HepG2 (cell line): Measurements from ENCODE around the gene RGMA. TPM values are rescaled to one million over a fixed set of nuclear protein-coding genes. Genes with fewer than 3 reads are reported as not detected.

Experiments
- ATAC-seq: fragments of 200-7000 bp; cut with Tn5 transposase; 3 replicates; pipeline ENCODE4 v1.9.1; 2020; ENCODE audit warnings: mild to moderate bottlenecking, moderate library complexity
- BruUV-seq: library from RNA; stranded (reverse); fragments of 400-500 nt; replicated peaks from 2 replicates; lab custom pipeline; 2021; lab: Mats Ljungman, UMichigan
- CTCF ChIA-PET: fragments of 300-600 bp; formaldehyde crosslinking; extraction: SDS; loops from one replicate; lab custom pipeline; 2021; ENCODE audit warnings: low total read pairs, inconsistent platforms, low intra/inter-chr PET ratio; lab: Yijun Ruan, JAX
- POLR2A ChIA-PET: fragments of 350-600 bp; sonication (Branson Sonifier 250); formaldehyde crosslinking; loops from one replicate; lab custom pipeline; 2020; ENCODE audit warnings: antibody characterized with exemption, inconsistent platforms; lab: Yijun Ruan, JAX
- DNase-seq: peaks from one replicate; pipeline ENCODE4 v3.0.0-alpha.2; 2015; ENCODE audit warnings: low spot score
- FAIRE-seq: peaks from 3 replicates; lab custom pipeline; 2011; peaks lifted over from hg19 to GRCh38; lab: Jason Lieb, UNC
- H2AFZ ChIP-seq: one replicate; pipeline ENCODE4 v1.6.1; 2011; ENCODE audit warnings: low read length, inconsistent platforms
- H3K27ac ChIP-seq: fragments of 300-600 bp; 3 replicates; pipeline ENCODE4 v1.8.0; 2011; ENCODE audit warnings: mixed run types, mild to moderate bottlenecking, mixed read lengths, low read length, inconsistent platforms; ENCODE audit not compliant: insufficient read depth; ENCODE audit errors: extremely low read length
- H3K27me3 ChIP-seq, 2 experiments: fragments of 200-600 bp in 1 of 2; 2 replicates in 1 of 2; 3 replicates in 1 of 2; pipeline versions ENCODE4 v1.6.0 to v1.8.0; 2011; ENCODE audit warnings: low read length in 2 of 2, mild to moderate bottlenecking in 2 of 2, moderate library complexity in 2 of 2, inconsistent platforms in 1 of 2; ENCODE audit not compliant: insufficient read depth in 2 of 2, control insufficient read depth in 1 of 2
- H3K36me3 ChIP-seq, 2 experiments: fragments of 200-600 bp in 1 of 2; replicated peaks in 1 of 2; 2 replicates in 1 of 2; 3 replicates in 1 of 2; pipeline versions ENCODE4 v1.5.1 to v1.8.0; 2011; ENCODE audit warnings: low read length in 2 of 2, inconsistent platforms in 1 of 2; ENCODE audit not compliant: insufficient read depth in 2 of 2, control insufficient read depth in 1 of 2
- H3K4me1 ChIP-seq: 2 replicates; pipeline ENCODE4 v1.5.1; 2012; ENCODE audit warnings: low read length, inconsistent platforms; ENCODE audit not compliant: insufficient read depth
- H3K4me2 ChIP-seq: 2 replicates; pipeline ENCODE4 v1.6.0; 2011; ENCODE audit warnings: low read depth, low read length, inconsistent platforms
- H3K4me3 ChIP-seq, 3 experiments: fragments of 200-600 bp in 1 of 3; sonication (generic), shearing (Covaris generic) in 1 of 3; replicated peaks in 1 of 3; 2 replicates each; pipeline ENCODE4 v1.5.1; 2011 to 2016; ENCODE audit warnings: low read length in 3 of 3, inconsistent platforms in 2 of 3, low read depth in 2 of 3, mild to moderate bottlenecking in 2 of 3, control low read depth in 1 of 3, mixed read lengths in 1 of 3; ENCODE audit not compliant: insufficient read depth in 1 of 3
- H3K79me2 ChIP-seq: one replicate; pipeline ENCODE4 v1.6.1; 2011; ENCODE audit warnings: low read length, inconsistent platforms; ENCODE audit not compliant: insufficient read depth
- H3K9ac ChIP-seq: 2 replicates; pipeline ENCODE4 v1.6.0; 2011; ENCODE audit warnings: mild to moderate bottlenecking, low read depth, low read length, inconsistent platforms; ENCODE audit not compliant: insufficient read depth
- H3K9me3 ChIP-seq: 2 replicates; pipeline ENCODE4 v1.5.1; 2012; ENCODE audit warnings: mild to moderate bottlenecking, low read length
- H4K20me1 ChIP-seq: 2 replicates; pipeline ENCODE4 v1.6.0; 2011; ENCODE audit warnings: inconsistent platforms, mild to moderate bottlenecking, low read length, moderate library complexity; ENCODE audit not compliant: insufficient read depth
- CTCF ChIP-seq: sonication (generic); formaldehyde crosslinking; IDR thresholded peaks from 2 replicates; pipeline ENCODE4 v1.5.0; 2020; ENCODE audit warnings: mild to moderate bottlenecking, missing genetic modification reagents, moderate library complexity
- MTF2 ChIP-seq: sonication (generic); formaldehyde crosslinking; IDR thresholded peaks from 2 replicates; pipeline ENCODE4 v1.5.0; 2020; ENCODE audit warnings: missing genetic modification reagents, borderline replicate concordance
- NCOA1 ChIP-seq: sonication (generic); formaldehyde crosslinking; IDR thresholded peaks from 2 replicates; pipeline ENCODE4 v1.9.0; 2021; ENCODE audit warnings: missing genetic modification reagents
- RAD21 ChIP-seq: fragments of 450-650 bp; formaldehyde crosslinking; IDR thresholded peaks from 2 replicates; pipeline ENCODE4 v1.5.0; 2020; ENCODE audit warnings: mild to moderate bottlenecking
- SMC3 ChIP-seq: IDR thresholded peaks from 2 replicates; pipeline ENCODE4 v1.6.1; 2011; ENCODE audit warnings: low read length, improper control_type of control experiment
- STAG1 ChIP-seq: sonication (generic); formaldehyde crosslinking; IDR thresholded peaks from 2 replicates; pipeline ENCODE4 v1.4.0; 2020; ENCODE audit warnings: missing genetic modification reagents
- TBL1XR1 ChIP-seq: fragments of 150-350 bp; IDR thresholded peaks from 2 replicates; pipeline ENCODE4 v1.6.1; 2014; ENCODE audit warnings: borderline replicate concordance, low read length; ENCODE audit not compliant: partially characterized antibody
- WGBS: methylation state at CpG from one replicate; pipeline ENCODE4 v1.1.6; 2017; ENCODE audit warnings: low lambda C conversion rate; 5-methylcytosine and 5-hydroxymethylcytosine counted together
- in situ Hi-C: cut with HindIII; loops from 2 replicates; pipeline ENCODE4 v1.10.0; 2017; ENCODE audit warnings: low pct_unique_long_range_greater_than_20kb; ENCODE audit not compliant: extremely low pct_ligation_motif_present
- intact Hi-C: fragments of 100-400 bp; cut with micrococcal nuclease; formaldehyde crosslinking; loops from one replicate; pipeline ENCODE4 v1.10.0; 2022; ENCODE audit not compliant: unreplicated experiment
- polyA plus RNA-seq, 8 experiments: library from polyadenylated mRNA; depleted of rRNA in 3 of 8; stranded (reverse) in 7 of 8; unstranded in 1 of 8; fragments of >200 nt; fragmentation: Illumina TruSeq in 4 of 8; extraction: Trizol in 4 of 8; gene quantifications; 2 replicates each; pipeline versions ENCODE4 v1.2.1 to v1.2.3, GENCODE V29; 2011 to 2016; ENCODE audit warnings: low read depth in 4 of 8, missing spikeins in 1 of 8, mixed read lengths in 1 of 8; ENCODE audit not compliant: insufficient read depth in 1 of 8
- total RNA-seq, 5 experiments: library from RNA; depleted of rRNA; stranded (reverse); fragments of >200 nt; fragmentation: Illumina TruSeq; extraction: Trizol; gene quantifications; 2 replicates each; pipeline ENCODE4 v1.2.3, GENCODE V29; 2016; ENCODE audit warnings: low read depth in 1 of 5

The RGMA gene
- total and polyA plus RNA-seq, 2 of the 13 experiments (the other 11 are each of a cell fraction or from before 2014, with no cell fraction given), result not detected

- no peaks in the 10 kb centered on the region for H3K9me3 ChIP-seq
- H3K9ac ChIP-seq, result no peak overlapping the region
- TF ChIP-seq SMC3 (peak; percentile 72; the same call in 1 of the 2 replicates), CTCF (peak; percentile 80), NCOA1 (CRISPR knock-in tag) (no peak), TBL1XR1 (no peak), STAG1 (CRISPR knock-in tag) (peak; percentile 81), RAD21 (CRISPR knock-in tag) (peak; percentile 66), MTF2 (CRISPR knock-in tag) (peak; percentile 71; the same call in 1 of the 2 replicates)
- H2AFZ ChIP-seq, result no peak overlapping the region
- no peaks in the 10 kb centered on the region for H4K20me1 ChIP-seq
- ChIA-PET POLR2A (no interaction called here), CTCF (interaction anchor here (0.7 to 1.7 kb wide), 3 partner anchors 530 to 1032 kb away, joined by 3 to 13 read pairs (median 7); no protein-coding TSS in a partner anchor)
- in situ Hi-C loops (loop anchor here (25.0 kb wide), 1 partner anchor 249 kb away; no protein-coding TSS in a partner anchor), intact Hi-C loops (no loop called here)
- BruUV-seq, result no TSS peak
- WGBS, result 0% methylated on average over 9 of the region's 14 CpGs
- peak; percentile 22 for DNase-seq
- H3K4me3 ChIP-seq, result peak overlapping the region in 1 of 3 experiments; percentile 20; a peak in 1 of 6 replicates
- no peak overlapping the region for H3K27ac ChIP-seq
- peaks cover 9 to 70% of the 10 kb centered on the region in 2 experiments for H3K27me3 ChIP-seq
- no peaks in the 10 kb centered on the region for H3K36me3 ChIP-seq
- ATAC-seq, result peak; percentile 78
- H3K4me2 ChIP-seq, result peak overlapping the region; percentile 47
- H3K4me1 ChIP-seq, result peaks cover 7% of the 10 kb centered on the region; the same call in 1 of the 2 replicates
- no peaks in the 10 kb centered on the region for H3K79me2 ChIP-seq
- no peak for FAIRE-seq
Observed at GRCh38 chr15:93087825-93088199, 1.2 kb downstream of the RGMA start.
